WTC11 (cell line): ENCODE results near the gene ARHGEF10L. TPM values are rescaled to one million over a fixed set of nuclear protein-coding genes. Genes with fewer than 3 reads are reported as not detected.

Experiments used
- ATAC-seq: fragments of 200-7000 bp; cut with Tn5 transposase; 2 replicates; pipeline ENCODE4 v1.10.0; 2021; ENCODE audit warnings: mild to moderate bottlenecking, moderate library complexity
- CTCF ChIA-PET: fragments of 300-600 bp; sonication (Branson Sonifier 250); formaldehyde crosslinking; loops from one replicate; lab custom pipeline; 2021; ENCODE audit warnings: antibody characterized with exemption; lab: Charles Lee
- POLR2A ChIA-PET: fragments of 350-600 bp; sonication (Branson Sonifier 250); formaldehyde crosslinking; loops from one replicate; lab custom pipeline; 2021; ENCODE audit warnings: antibody characterized with exemption; lab: Charles Lee
- DNase-seq: peaks from one replicate; pipeline ENCODE4 v3.0.0; 2021; ENCODE audit warnings: low spot score
- H3K27ac Mint-ChIP-seq: 2 replicates; pipeline ENCODE4 v1.8.0; 2021; ENCODE audit warnings: mixed read lengths
- H3K27me3 Mint-ChIP-seq: 2 replicates; pipeline ENCODE4 v1.8.0; 2021; ENCODE audit warnings: low read depth, mild to moderate bottlenecking, moderate library complexity, mixed read lengths
- H3K36me3 Mint-ChIP-seq: 2 replicates; pipeline ENCODE4 v1.8.0; 2021; ENCODE audit warnings: mixed read lengths
- H3K4me1 Mint-ChIP-seq: 2 replicates; pipeline ENCODE4 v1.8.0; 2022; ENCODE audit warnings: mixed read lengths
- H3K4me3 Mint-ChIP-seq: 2 replicates; pipeline ENCODE4 v1.8.0; 2021; ENCODE audit warnings: mild to moderate bottlenecking, moderate library complexity, mixed read lengths
- H3K9me3 Mint-ChIP-seq: 2 replicates; pipeline ENCODE4 v1.8.0; 2021; ENCODE audit warnings: mixed read lengths
- AR ChIP-seq: fragments of 250-450 bp; sonication (Bioruptor Pico); IDR thresholded peaks from 2 replicates; pipeline ENCODE4 v1.9.0; 2021; ENCODE audit warnings: mild to moderate bottlenecking
- ATF1 ChIP-seq: sonication (generic); formaldehyde crosslinking; IDR thresholded peaks from 2 replicates; pipeline ENCODE4 v1.8.1; 2023; ENCODE audit warnings: mild to moderate bottlenecking, moderate library complexity, missing genetic modification reagents
- CREM ChIP-seq: sonication (generic); formaldehyde crosslinking; IDR thresholded peaks from 2 replicates; pipeline ENCODE4 v1.8.1; 2022; ENCODE audit warnings: mild to moderate bottlenecking, missing genetic modification reagents, moderate library complexity
- GTF2I ChIP-seq: fragments of 250-450 bp; sonication (Bioruptor Pico); conservative IDR thresholded peaks from 2 replicates; pipeline ENCODE4 v1.4.0; 2021; ENCODE audit warnings: mild to moderate bottlenecking
- JUN ChIP-seq: sonication (generic); formaldehyde crosslinking; IDR thresholded peaks from 2 replicates; pipeline ENCODE4 v1.8.0; 2023; ENCODE audit warnings: mild to moderate bottlenecking, missing genetic modification reagents
- MYBL2 ChIP-seq: sonication (generic); formaldehyde crosslinking; IDR thresholded peaks from 2 replicates; pipeline ENCODE4 v1.8.1; 2023; ENCODE audit warnings: mild to moderate bottlenecking, moderate library complexity, missing genetic modification reagents
- PRRX2 ChIP-seq: fragments of 250-450 bp; sonication (Bioruptor Pico); IDR thresholded peaks from 2 replicates; pipeline ENCODE4 v1.8.0; 2021; ENCODE audit warnings: mild to moderate bottlenecking
- RELA ChIP-seq: sonication (generic); formaldehyde crosslinking; IDR thresholded peaks from 2 replicates; pipeline ENCODE4 v1.8.1; 2022; ENCODE audit warnings: missing genetic modification reagents, mild to moderate bottlenecking, borderline replicate concordance
- TCF7 ChIP-seq: sonication (generic); formaldehyde crosslinking; IDR thresholded peaks from 2 replicates; pipeline ENCODE4 v1.8.0; 2022; ENCODE audit warnings: mild to moderate bottlenecking, low read depth, missing genetic modification reagents, moderate library complexity
- ZNF317 ChIP-seq: sonication (generic); formaldehyde crosslinking; IDR thresholded peaks from 2 replicates; pipeline ENCODE4 v1.8.1; 2023; ENCODE audit warnings: low read depth, mild to moderate bottlenecking, moderate library complexity, missing genetic modification reagents, borderline replicate concordance
- ZNF396 ChIP-seq: fragments of 250-450 bp; sonication (Bioruptor Pico); IDR thresholded peaks from 2 replicates; pipeline ENCODE4 v1.8.0; 2021; ENCODE audit warnings: mild to moderate bottlenecking, moderate library complexity, borderline replicate concordance
- ZNF416 ChIP-seq: fragments of 250-450 bp; sonication (Bioruptor Pico); IDR thresholded peaks from 2 replicates; pipeline ENCODE4 v1.9.0; 2021; ENCODE audit warnings: mild to moderate bottlenecking, inconsistent platforms
- ZNF423 ChIP-seq: fragments of 250-450 bp; sonication (Bioruptor Pico); IDR thresholded peaks from 2 replicates; pipeline ENCODE4 v2.1.2; 2022; ENCODE audit warnings: mild to moderate bottlenecking, moderate library complexity
- ZNF532 ChIP-seq: fragments of 250-450 bp; sonication (Bioruptor Pico); IDR thresholded peaks from 2 replicates; pipeline ENCODE4 v1.9.0; 2021; ENCODE audit warnings: mild to moderate bottlenecking, borderline replicate concordance
- ZNF671 ChIP-seq: fragments of 250-450 bp; sonication (Bioruptor Pico); IDR thresholded peaks from 2 replicates; pipeline ENCODE4 v1.8.0; 2021; ENCODE audit warnings: mild to moderate bottlenecking
- total RNA-seq: library from RNA; stranded (reverse); gene quantifications from 3 replicates; pipeline ENCODE4 v1.2.3, GENCODE V29; 2021
- TF ChIP-seq, protein P1 (sequence below): sonication (generic); formaldehyde crosslinking; IDR thresholded peaks from 2 replicates; pipeline ENCODE4 v1.8.1; 2022; ENCODE audit warnings: missing genetic modification reagents, borderline replicate concordance

Gene ARHGEF10L
- total RNA-seq, 1 experiment from 2014 or later: 34.4 TPM

GRCh38 chr1:17617787-17618557 lies 78.5 kb downstream of the ARHGEF10L start:
- no peaks in the 10 kb centered on the region for H3K9me3 Mint-ChIP-seq
- H3K4me1 Mint-ChIP-seq: no peaks in the 10 kb centered on the region
- H3K27ac Mint-ChIP-seq: no peak overlapping the region
- ATAC-seq: no peak
- POLR2A ChIA-PET: interaction anchor here (0.5 kb wide), 1 partner anchor 179 kb away, joined by 3 read pairs; no protein-coding TSS in a partner anchor
- TF ChIP-seq JUN (CRISPR knock-in tag) (no peak), ZNF416 (CRISPR knock-in tag) (no peak), ZNF423 (CRISPR knock-in tag) (no peak), ZNF671 (no peak), MYBL2 (no peak), CREM (CRISPR knock-in tag) (no peak), TCF7 (CRISPR knock-in tag) (no peak), ZNF532 (CRISPR knock-in tag) (no peak), GTF2I (CRISPR knock-in tag) (no peak), ZNF396 (CRISPR knock-in tag) (no peak), ATF1 (CRISPR knock-in tag) (no peak), AR (CRISPR knock-in tag) (no peak), ZNF317 (CRISPR knock-in tag) (no peak), PRRX2 (no peak), RELA (CRISPR knock-in tag) (no peak)
- TF ChIP-seq, protein P1, sequence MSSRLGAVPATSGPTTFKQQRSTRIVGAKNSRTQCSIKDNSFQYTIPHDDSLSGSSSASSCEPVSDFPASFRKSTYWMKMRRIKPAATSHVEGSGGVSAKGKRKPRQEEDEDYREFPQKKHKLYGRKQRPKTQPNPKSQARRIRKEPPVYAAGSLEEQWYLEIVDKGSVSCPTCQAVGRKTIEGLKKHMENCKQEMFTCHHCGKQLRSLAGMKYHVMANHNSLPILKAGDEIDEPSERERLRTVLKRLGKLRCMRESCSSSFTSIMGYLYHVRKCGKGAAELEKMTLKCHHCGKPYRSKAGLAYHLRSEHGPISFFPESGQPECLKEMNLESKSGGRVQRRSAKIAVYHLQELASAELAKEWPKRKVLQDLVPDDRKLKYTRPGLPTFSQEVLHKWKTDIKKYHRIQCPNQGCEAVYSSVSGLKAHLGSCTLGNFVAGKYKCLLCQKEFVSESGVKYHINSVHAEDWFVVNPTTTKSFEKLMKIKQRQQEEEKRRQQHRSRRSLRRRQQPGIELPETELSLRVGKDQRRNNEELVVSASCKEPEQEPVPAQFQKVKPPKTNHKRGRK (CRISPR knock-in tag): no peak
- TF ChIP-seq, all 79 proteins: peak for 0
- Mint-ChIP-seq H3K27me3 (no peaks in the 10 kb centered on the region), H3K36me3 (peaks cover 9% of the 10 kb centered on the region; the same call in 1 of the 2 replicates), H3K4me3 (no peak overlapping the region)
- CTCF ChIA-PET: interaction anchor here (0.6 to 2.5 kb wide), 8 partner anchors 9 to 220 kb away, joined by 3 to 14 read pairs (median 4); no protein-coding TSS in a partner anchor
- DNase-seq: no peak
